ENCODE results near the gene TPRKB.
"Not testable (repeated sequence)": the region's sequence is repeated elsewhere in the genome, so short reads cannot be mapped to it uniquely, and the experiment has no call there.

Gene TPRKB

DNA sequence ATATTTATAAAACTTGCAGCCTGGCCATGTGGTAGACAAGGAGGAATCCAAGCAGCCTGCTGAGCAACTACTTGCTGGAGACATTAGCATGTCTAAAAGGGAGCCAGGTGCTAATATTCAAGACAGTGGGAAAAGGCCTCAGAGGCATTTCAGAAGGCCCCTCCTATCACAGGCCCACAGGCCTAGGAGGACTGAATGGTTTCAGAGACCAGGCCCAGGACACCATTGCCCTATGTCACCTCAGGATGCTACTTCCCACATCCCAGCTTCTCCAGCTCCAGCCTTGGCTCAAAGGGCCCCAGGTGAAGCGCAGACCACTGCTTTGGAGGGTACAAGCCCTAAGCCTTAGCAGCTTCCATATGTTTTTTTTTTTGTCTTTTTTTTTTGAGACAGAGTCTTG is 39.0 kb downstream of the TPRKB start:
- no peak for DNase-seq

- no peak for DNase-seq
Measured at GRCh38 chr2:73697606-73698005, 39.5 kb downstream of the TPRKB start.

GRCh38 chr2:73696985-73697384 is 40.2 kb downstream of the TPRKB start:
- not testable (repeated sequence) for DNase-seq

DNA sequence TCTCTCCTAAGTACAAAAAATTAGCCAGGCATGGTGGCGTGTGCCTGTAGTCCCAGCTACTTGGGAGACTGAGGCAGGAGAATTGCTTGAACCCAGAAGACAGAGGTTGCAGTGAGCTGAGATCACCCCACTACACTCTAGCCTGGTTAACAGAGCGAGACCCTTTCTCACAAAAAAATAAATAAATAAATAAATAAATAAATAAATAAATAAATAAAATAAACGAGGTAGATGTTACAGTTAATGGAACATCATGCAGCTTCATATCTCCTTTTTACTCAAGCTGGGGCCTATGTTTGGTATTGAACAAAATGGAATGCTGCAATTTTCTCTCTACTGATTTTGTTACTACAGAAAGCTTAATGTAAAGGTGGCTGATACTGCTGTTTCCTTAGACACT is 40.6 kb downstream of the TPRKB start:
- DNase-seq, result not testable (repeated sequence)

DNA sequence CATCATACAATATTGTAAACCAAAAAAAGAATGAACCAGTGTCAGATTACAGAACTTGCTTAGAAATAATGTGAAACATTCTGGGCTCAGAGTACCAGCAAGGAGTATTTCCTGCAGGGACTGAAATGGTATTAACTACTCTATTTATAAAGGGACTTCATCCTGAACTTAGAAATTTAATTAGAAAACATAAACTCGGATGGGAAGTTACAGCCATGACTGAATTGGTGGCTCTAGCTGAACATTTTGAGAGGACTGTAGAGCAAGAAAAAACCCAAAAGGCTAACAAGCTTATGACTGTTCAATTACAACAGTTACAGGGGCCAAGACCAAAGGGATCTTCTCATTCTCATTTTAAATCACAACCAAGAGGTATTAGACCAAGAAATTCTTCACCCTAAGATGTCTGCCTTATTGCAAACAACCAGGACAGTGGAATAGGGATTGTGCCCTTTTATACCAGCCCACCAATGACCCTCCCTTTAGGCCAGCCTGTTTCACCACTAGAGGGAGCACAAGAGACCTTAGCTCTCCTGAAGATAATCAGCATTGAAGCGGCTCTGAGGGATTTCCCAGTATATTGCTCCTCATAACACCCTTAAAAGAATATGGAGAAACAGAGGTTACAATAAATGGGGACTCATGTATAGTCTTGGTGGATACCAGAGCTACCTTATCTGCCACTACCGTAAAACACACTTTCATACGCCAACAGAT is 46.6 kb downstream of the TPRKB start:
- not testable (repeated sequence) for DNase-seq

- DNase-seq, result not testable (repeated sequence)
Measured at GRCh38 chr2:73688494-73688893, 48.7 kb downstream of the TPRKB start.

- no peak for DNase-seq
Measured at GRCh38 chr2:73685764-73686438, 51.2 kb downstream of the TPRKB start.

DNA sequence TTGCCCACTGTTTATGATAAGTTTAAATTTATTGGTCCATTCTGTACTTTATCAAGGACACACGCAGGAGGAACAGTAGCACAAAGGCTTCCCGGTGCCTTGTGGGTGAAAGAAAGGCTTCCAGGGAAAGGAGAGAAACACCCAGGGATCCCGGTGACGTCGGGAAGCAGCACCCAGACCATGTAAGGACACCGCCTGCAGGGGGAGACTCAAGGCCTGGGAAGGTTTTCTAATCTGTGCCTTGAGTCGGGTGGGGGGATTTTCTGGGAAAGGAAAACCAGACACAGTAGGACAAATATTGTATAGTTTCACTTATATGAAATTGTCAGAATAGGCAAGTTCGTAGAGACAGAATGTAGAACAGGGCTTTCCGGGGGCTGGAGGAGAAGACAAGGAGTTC is 52.2 kb downstream of the TPRKB start:
- DNase-seq, result not testable (repeated sequence)

- DNase-seq, result not testable (repeated sequence)
Measured at GRCh38 chr2:73684325-73684724, 52.8 kb downstream of the TPRKB start.

GRCh38 chr2:73679951-73680571 is 57.1 kb downstream of the TPRKB start:
- DNase-seq, result not testable (repeated sequence)
